HCT116 (cell line): ENCODE data around the gene OR5K4. TPM values are rescaled to one million over a fixed set of nuclear protein-coding genes. Genes with fewer than 3 reads are reported as not detected.

ENCODE experiments used
- ATAC-seq: fragments of 200-7000 bp; cut with Tn5 transposase; 2 replicates; pipeline ENCODE4 v1.9.1; 2020; ENCODE audit warnings: mild to moderate bottlenecking, moderate library complexity
- BruUV-seq: library from RNA; stranded (reverse); fragments of 400-500 nt; replicated peaks from 2 replicates; lab custom pipeline; 2021; lab: Mats Ljungman, UMichigan
- CTCF ChIA-PET: fragments of 300-600 bp; sonication (Branson Sonifier 250); formaldehyde crosslinking; loops from one replicate; lab custom pipeline; 2021; ENCODE audit warnings: antibody characterized with exemption; lab: Charles Lee
- POLR2A ChIA-PET: fragments of 300-600, 350-600 bp; sonication (Branson Sonifier 250); formaldehyde crosslinking; loops from one replicate; lab custom pipeline; 2021; ENCODE audit warnings: antibody characterized with exemption; lab: Charles Lee
- RAD21 ChIA-PET, 2 experiments: fragments of 300-600 bp; sonication (Branson Sonifier 250); formaldehyde crosslinking; loops; one replicate each; lab custom pipeline; 2023; ENCODE audit warnings: low total read pairs in 2 of 2; ENCODE audit not compliant: uncharacterized antibody in 2 of 2, unreplicated experiment in 2 of 2, low non-redundant PET in 1 of 2; lab: Charles Lee
- DNase-seq: peaks from one replicate; pipeline ENCODE4 v3.0.0-alpha.2; 2010; ENCODE audit warnings: low read depth, low spot score
- H2AFZ ChIP-seq: fragments of 200-600 bp; shearing (Covaris generic), sonication (generic); 2 replicates; pipeline ENCODE4 v1.6.1; 2017; ENCODE audit warnings: low read depth, mixed run types, mixed read lengths, antibody characterized with exemption, low read length; ENCODE audit not compliant: poor library complexity, severe bottlenecking
- H3K27ac ChIP-seq: 2 replicates; pipeline ENCODE4 v1.5.1; 2012; ENCODE audit warnings: low read depth, low read length
- H3K27me3 ChIP-seq: fragments of 200-600 bp; sonication (generic); 2 replicates; pipeline ENCODE4 v1.6.1; 2016; ENCODE audit warnings: mixed run types, low read length, mixed read lengths; ENCODE audit not compliant: insufficient read depth
- H3K36me3 ChIP-seq, 2 experiments: fragments of 200-500 bp in 1 of 2; fragments of 200-600 bp in 1 of 2; sonication (Bioruptor generic) in 1 of 2; sonication (generic) in 1 of 2; 2 replicates each; pipeline versions ENCODE4 v1.5.1 to v1.6.1; 2014 to 2016; ENCODE audit warnings: low read length in 2 of 2, inconsistent platforms in 1 of 2, mixed read lengths in 1 of 2, mixed run types in 1 of 2; ENCODE audit not compliant: insufficient read depth in 2 of 2, control insufficient read depth in 1 of 2
- H3K4me1 ChIP-seq, 2 experiments: fragments of 200-600 bp in 1 of 2; sonication (generic) in 1 of 2; 2 replicates each; pipeline versions ENCODE4 v1.5.1 to v1.6.1; 2012 to 2017; ENCODE audit warnings: low read length in 2 of 2, inconsistent platforms in 1 of 2, mild to moderate bottlenecking in 1 of 2, mixed read lengths in 1 of 2, mixed run types in 1 of 2, moderate library complexity in 1 of 2; ENCODE audit not compliant: insufficient read depth in 2 of 2, control insufficient read depth in 1 of 2
- H3K4me2 ChIP-seq: fragments of 200-600 bp; sonication (generic); 2 replicates; pipeline ENCODE4 v1.6.1; 2017; ENCODE audit warnings: mixed run types, low read length, mixed read lengths
- H3K4me3 ChIP-seq, 2 experiments: fragments of 200-600 bp in 1 of 2; sonication (generic) in 1 of 2; replicated peaks in 1 of 2; 2 replicates each; pipeline ENCODE4 v1.5.1; 2011 to 2016; ENCODE audit warnings: low read length in 2 of 2, control low read depth in 1 of 2, low read depth in 1 of 2, mild to moderate bottlenecking in 1 of 2, mixed read lengths in 1 of 2, mixed run types in 1 of 2
- H3K79me2 ChIP-seq: fragments of 200-600 bp; sonication (generic); 2 replicates; pipeline ENCODE4 v1.6.1; 2017; ENCODE audit warnings: mild to moderate bottlenecking, mixed run types, low read length, moderate library complexity, mixed read lengths; ENCODE audit not compliant: insufficient read depth
- H3K9ac ChIP-seq: fragments of 200-600 bp; sonication (generic); 2 replicates; pipeline ENCODE4 v1.6.1; 2016; ENCODE audit warnings: low read length, mixed read lengths
- H3K9me2 ChIP-seq: fragments of 200-600 bp; sonication (generic), shearing (Covaris generic); 2 replicates; pipeline ENCODE4 v1.6.1; 2017; ENCODE audit warnings: mixed run types, mild to moderate bottlenecking, moderate library complexity; ENCODE audit not compliant: insufficient read depth
- H3K9me3 ChIP-seq, 2 experiments: fragments of 200-500 bp in 1 of 2; fragments of 200-600 bp in 1 of 2; sonication (Bioruptor generic) in 1 of 2; sonication (generic) in 1 of 2; 2 replicates each; pipeline ENCODE4 v1.6.1; 2014 to 2017; ENCODE audit warnings: low read length in 2 of 2, mixed read lengths in 2 of 2, inconsistent platforms in 1 of 2, low read depth in 1 of 2, mild to moderate bottlenecking in 1 of 2, mixed run types in 1 of 2, moderate library complexity in 1 of 2; ENCODE audit not compliant: control insufficient read depth in 1 of 2, insufficient read depth in 1 of 2
- H4K20me1 ChIP-seq: fragments of 200-600 bp; sonication (generic), shearing (Covaris generic); 2 replicates; pipeline ENCODE4 v1.6.1; 2017; ENCODE audit warnings: mixed run types, mild to moderate bottlenecking, moderate library complexity; ENCODE audit not compliant: insufficient read depth
- JUND ChIP-seq: IDR thresholded peaks from 2 replicates; pipeline ENCODE4 v1.6.1; 2012
- SP1 ChIP-seq: IDR thresholded peaks from 2 replicates; pipeline ENCODE4 v1.6.1; 2012; ENCODE audit warnings: low read depth
- intact Hi-C: fragments of 100-400 bp; cut with micrococcal nuclease; formaldehyde crosslinking; loops from 2 replicates; pipeline ENCODE4 v1.10.0; 2022
- total RNA-seq: library from RNA; stranded (reverse); gene quantifications from one replicate; pipeline ENCODE4 v1.2.1, GENCODE V29; 2021; ENCODE audit not compliant: unreplicated experiment

Gene OR5K4
- total RNA-seq, 1 experiment from 2014 or later = not detected

DNA sequence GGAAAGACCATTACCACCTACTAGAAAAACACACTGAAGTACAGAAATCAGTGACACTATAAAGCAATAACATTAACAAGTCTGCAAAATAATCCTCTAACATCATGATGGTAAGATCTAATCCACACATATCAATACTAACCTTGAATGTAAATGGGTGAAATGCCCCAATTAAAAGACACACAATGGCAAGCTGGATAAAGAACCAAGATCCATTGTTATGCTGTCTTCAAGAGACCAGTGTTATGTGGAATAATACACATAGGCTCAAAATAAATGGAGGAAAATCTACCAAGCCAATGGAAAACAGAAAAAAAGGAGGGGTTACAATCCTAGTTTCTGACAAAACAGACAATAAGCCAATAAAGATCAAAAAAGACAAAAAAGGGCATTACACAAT lies 50.4 kb downstream of the OR5K4 start:
- no peaks in the 10 kb centered on the region for H3K9me2 ChIP-seq
- no peaks in the 10 kb centered on the region for H3K4me1 ChIP-seq
- H3K4me3 ChIP-seq = no peak overlapping the region
- DNase-seq = no peak
- ATAC-seq = no peak
- no peak overlapping the region for H3K27ac ChIP-seq
- CTCF ChIA-PET = no interaction called here
- no peak overlapping the region for H2AFZ ChIP-seq
- no TSS peak for BruUV-seq
- H4K20me1 ChIP-seq = no peaks in the 10 kb centered on the region
- RAD21 ChIA-PET = no interaction called here
- POLR2A ChIA-PET = no interaction called here
- no peaks in the 10 kb centered on the region for H3K36me3 ChIP-seq
- no peaks in the 10 kb centered on the region for H3K27me3 ChIP-seq
- no peak overlapping the region for H3K4me2 ChIP-seq
- H3K9me3 ChIP-seq = peaks cover 0 to 10% of the 10 kb centered on the region in 2 experiments; a peak in 3 of 4 replicates
- H3K9ac ChIP-seq = no peak overlapping the region
- H3K79me2 ChIP-seq = no peaks in the 10 kb centered on the region
- TF ChIP-seq JUND (no peak), SP1 (no peak)
- intact Hi-C loops = no loop called here

Other genes with a start within 250 kb of the OR5K4 start
- gene OR5H1, start 223.1 kb upstream of the OR5K4 start, total RNA-seq = not detected
- not detected for gene OR5H14, start 206.4 kb upstream of the OR5K4 start, total RNA-seq
- not detected for gene OR5H15, start 187.2 kb upstream of the OR5K4 start, total RNA-seq
- not detected for gene OR5H6, start 89.6 kb upstream of the OR5K4 start, total RNA-seq
- gene OR5H2, start 71.3 kb upstream of the OR5K4 start, total RNA-seq = not detected
- gene OR5K3, start 36.8 kb downstream of the OR5K4 start, total RNA-seq = not detected
- not detected for gene OR5K1, start 109.3 kb downstream of the OR5K4 start, total RNA-seq
- gene OR5K2, start 143.8 kb downstream of the OR5K4 start, total RNA-seq = not detected
- 472 TPM for gene CLDND1, start 169.0 kb downstream of the OR5K4 start, total RNA-seq
- 1.1 TPM for gene GPR15, start 178.1 kb downstream of the OR5K4 start, total RNA-seq
- 353 TPM for gene CPOX, start 239.8 kb downstream of the OR5K4 start, total RNA-seq